Stimulated activated CD4-positive, alpha-beta T cell treated with anti-CD3 and anti-CD28 coated beads, TNF-alpha, amount 100 ng/mL, for 48 hours (primary cell): ENCODE data around the gene KSR1.
"Not testable (repeated sequence)": the region's sequence is repeated elsewhere in the genome, so short reads cannot be mapped to it uniquely, and the experiment has no call there.

ENCODE experiments used
- DNase-seq, 3 donors: peaks; one replicate each; pipeline ENCODE4 v3.0.0-alpha.2; 2020; ENCODE audit warnings: low read depth in 3 of 3

The KSR1 gene

DNA sequence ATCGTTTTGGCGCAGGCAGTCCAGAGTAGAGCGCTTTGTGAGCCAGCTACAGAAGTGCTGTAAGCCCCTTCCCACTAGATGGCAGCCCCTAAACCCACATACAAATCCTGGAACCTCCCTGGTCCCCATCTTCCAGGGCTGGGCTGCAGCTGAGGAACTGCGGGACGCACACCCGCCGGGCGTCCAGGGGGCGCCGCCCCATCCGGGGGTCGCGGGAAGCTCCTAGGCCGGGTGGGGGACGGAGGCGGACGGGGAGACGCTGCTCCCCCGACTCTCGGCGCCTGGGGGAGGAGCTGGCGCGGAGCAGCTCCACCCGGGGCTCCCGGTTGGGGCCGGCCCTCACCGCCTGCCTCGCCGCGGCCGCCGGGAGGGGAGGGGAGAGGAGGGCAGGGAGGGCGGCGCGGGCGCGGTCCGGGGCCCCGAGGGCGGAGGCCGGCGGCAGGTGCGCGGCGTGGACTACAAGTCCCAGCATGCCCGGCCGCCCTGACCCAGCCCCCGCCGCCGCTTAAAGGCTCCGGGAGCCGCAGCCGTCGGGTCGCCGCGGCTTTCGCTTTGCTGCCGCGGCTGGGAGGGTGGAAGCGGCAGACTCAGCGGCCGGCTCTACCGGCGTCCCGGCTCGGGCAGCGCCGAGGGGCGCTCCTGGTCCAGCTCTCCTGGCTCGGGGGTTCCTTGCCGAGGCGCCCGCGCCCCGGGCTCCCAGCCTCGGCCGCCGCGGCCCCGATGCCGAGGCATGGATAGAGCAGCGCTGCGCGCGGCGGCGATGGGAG lies at the start of gene KSR1:
Gene KSR1 (plus strand): TSS at position 535 of the 767 bp plus-strand sequence. CDS start 196 bp downstream, at position 731.
- DNase-seq, result peak; percentile 60 to 80 (median 74)

DNA sequence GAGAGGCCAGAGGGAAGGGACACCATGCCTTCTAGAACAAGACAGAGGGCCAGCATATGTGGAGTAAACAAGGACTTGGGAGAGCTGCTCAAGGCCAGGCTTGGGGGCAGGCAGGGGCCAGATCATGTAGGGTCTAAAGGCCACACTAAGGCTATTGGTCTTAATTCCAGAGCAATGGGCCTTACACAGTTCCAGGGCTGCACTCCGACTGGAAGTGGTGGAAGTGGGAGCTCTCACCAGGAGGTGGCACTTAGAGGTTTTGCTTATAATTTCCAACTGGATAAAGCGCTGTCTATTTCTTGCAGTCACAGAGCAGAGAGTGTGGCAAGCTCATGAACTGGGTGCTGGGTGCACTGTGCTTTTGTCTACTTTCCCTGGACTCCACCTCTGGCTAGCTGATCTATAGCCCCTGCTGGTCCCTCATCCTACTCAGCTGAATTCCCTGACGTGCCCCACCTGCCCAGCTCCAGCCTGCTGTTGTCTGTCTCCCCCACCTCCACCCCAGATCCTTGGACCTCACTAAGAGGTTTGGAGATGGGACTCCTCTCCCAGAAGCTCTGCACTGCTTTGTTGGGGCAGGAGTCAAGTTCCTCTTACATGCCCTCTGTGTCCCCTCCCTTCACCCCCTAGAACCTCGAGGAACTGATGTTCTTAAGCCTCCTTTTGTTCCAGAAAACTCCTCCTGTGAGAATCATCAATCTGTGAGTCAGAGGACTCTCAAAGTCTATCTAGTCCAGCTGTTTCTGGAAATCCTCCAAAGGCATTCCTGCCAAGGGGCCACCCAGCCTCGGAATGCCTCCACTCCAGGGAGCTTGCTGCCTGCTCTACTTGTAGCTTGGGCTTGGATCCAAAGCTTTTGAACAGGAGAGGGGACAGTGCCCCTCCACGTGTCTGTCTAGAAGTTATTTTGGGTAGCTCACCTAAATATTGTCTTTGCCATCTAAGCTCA lies 48.1 kb upstream of the KSR1 start:
- DNase-seq, result no peak

DNA sequence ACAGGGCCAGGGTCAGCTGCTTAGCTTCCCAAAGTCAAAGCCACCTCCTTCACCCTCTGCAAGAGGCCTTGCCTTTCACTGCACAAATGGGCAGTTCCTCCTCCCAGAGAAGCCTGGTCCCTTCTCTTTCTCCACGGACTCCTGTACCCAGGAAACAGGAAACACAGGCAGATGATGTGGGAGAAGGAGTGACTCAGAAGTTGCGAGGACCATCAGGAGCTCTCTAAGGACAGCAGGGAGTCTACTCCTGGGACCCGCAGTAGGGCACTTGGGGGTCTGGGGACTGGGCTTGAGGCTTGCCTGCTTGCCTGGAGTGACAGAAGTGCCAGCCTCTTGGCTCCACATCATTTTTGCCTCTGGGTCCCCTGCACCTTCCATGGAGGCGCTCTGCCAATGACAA lies 47.4 kb upstream of the KSR1 start:
- no peak for DNase-seq

DNA sequence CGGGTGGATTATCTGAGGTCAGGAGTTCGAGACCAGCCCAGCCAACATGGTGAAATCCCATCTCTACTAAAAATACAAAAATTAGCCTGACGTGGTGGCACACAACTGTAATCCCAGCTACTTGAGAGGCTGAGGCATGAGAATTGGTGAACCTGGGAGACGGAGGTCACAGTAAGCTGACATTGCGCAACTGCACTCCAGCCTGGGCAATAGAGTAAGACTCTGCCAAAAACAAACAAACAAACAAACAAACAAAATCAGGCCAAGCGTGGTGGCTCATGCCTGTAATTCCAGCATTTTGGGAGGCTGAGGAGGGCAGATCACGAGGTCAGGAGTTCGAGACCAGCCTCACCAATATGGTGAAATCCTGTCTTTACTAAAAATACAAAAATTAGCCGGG lies 44.1 kb upstream of the KSR1 start:
- DNase-seq, result not testable (repeated sequence)

GRCh38 chr17:27413315-27413714 lies 42.9 kb upstream of the KSR1 start:
- DNase-seq, result no peak

- DNase-seq, result no peak
Measured at GRCh38 chr17:27413792-27414191, 42.5 kb upstream of the KSR1 start.

DNA sequence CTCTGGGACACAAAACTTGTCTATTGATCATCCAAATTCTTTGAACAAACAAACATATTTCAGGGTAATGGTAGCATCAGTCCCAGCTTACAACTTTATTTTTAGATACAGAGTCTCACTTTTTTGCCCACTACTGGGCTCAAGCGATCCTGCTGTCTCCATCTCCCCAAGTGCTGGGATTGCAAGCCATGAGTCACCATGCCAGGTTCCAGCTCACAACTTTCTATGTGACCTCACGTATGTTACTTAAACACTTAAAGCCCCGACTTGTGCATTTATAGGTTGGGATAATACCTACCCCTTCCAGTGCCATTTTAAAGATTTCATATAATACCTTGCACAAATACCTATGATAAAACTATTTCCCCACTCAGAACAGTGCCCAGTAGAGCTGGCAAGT lies 42.0 kb upstream of the KSR1 start:
- no peak for DNase-seq

- no peak for DNase-seq
Measured at GRCh38 chr17:27414694-27415093, 41.6 kb upstream of the KSR1 start.

DNA sequence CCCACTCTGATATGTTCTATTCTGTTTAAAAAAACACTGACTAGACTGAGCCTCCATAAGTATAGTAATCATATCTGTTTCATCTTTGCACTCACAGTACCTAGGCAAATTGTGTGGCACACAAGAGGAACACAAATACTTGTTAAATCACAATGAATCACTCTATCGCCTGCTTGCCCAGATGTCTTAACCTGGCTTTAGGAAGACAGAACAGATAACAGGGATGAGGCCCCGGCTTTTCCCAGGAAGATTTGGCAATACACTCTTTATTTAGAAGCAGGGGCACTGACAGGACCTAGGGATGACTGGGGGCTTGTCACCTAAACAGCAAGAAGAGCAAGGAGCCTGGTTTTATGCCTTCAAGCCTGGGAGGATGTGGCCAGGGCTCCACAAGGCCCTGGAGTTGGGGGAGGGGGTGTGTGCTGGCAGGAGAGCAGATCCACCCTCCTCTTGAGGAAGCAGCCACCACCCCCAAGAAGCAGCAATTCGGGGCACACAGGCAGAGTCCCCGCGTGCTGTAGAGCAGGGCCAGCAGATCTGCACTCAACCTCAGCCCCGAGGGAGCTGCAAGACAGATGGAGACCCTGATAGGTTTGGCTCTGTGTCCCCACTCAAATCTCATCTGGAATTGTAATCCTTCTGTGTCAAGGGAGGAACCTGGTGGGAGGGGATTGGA lies 41.0 kb upstream of the KSR1 start:
- DNase-seq, result no peak

DNA sequence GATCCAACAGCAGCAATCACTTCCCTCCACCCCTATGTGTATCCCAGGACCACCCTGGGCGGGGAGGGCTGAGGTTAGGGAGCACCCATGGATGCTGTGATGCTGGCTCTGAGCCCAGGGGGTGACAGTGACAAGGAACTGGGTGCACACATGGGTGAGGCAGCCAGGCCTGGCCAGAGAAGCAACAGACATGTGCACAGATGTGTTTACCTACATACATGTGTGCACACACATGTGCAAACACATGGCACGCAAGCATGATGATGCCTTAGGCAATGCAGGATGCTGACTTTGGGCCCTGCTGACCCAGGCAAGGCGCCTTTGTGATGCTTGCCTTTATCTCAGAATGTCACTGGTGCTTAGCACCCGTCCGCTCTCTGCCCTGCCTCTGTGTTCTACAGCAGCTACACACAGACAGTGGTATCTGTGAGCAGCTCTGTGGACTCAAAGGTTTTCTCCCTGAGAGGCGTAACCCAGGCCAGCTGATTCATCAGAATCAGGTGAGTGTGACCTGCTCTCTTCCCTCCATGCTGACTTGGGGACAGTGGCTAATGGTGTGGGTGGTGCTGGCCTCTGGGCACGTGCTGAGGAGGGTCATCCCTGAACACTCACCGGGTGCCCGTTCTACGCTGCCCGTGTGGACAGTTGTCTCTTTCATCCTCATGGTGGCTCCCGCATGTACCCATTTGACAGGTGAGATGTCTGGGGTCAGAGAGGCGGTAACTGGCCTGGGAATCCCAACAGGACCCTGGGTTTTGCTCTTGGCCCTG lies 38.5 kb upstream of the KSR1 start:
- DNase-seq, result no peak

DNA sequence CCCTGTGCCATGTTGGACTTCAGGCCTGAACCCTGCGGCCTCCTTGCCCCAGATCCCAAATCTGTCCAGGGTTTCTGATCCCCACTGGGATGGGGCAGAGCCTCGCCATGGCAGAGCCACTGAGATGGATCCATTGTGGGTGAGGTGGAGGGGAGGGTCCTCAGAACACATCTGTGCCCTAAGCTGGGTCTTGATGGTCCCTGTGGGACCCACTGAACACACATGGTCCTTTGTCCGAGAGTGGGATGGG lies 38.0 kb upstream of the KSR1 start:
- DNase-seq, result no peak

DNA sequence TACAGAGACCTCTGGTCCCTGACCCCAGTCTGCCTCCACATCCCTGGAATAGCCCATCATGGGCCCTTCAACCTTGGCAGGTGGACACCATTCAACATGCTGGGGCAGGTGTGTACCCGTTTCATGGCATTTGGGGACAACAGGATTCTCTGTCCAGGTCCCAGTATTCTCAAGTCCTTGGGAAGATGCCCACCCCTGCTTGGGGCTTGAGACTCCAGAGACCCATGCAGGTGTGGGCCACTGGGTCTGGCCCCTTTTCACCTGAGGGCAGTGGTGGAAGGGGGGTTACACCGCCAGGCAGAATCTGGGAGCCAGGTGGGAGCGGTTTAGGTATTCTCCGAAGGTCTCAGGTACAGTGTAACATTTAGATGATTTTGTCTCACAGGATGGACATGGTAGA lies 37.1 kb upstream of the KSR1 start:
- no peak for DNase-seq

GRCh38 chr17:27420211-27420950 lies 35.9 kb upstream of the KSR1 start:
- DNase-seq, result no peak

DNA sequence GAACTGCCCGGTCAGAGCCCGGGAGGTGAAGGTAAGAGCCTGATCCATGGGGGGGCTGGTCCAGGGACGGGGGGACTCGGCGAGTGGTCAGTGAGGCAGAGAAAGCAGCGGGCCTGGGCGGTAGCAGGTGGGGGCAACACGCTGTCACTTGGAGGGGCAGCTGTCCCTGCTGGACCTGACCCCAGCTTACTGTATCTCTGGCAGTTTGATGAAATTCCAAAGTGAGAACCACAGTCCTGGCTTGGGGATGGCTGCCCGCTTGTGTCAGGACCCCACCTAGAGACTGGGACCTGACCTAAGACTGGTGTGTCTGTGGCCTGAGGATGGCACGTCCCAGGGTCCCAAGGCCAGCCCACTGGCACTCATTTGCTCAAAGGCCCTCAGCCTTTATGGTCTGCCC lies 35.1 kb upstream of the KSR1 start:
- DNase-seq, result no peak

DNA sequence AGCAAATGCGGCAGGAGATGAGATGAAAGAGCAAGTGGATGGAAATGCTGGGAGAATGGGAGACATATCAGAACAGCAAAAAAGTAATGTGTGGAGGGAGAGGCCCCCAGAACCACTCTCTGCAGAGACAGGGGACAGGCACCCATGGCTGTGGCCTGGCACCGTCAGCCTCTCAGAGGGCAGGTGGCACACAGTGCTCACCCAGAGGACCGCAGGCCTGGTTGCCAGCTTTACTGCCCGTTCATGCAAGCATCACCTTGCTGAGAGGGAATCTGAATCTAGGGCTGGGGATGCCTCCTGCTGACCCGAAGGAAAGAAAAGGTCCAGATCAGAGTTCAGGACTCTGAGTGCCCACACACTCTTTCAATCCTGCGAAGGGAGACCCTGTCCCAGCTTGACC lies 34.6 kb upstream of the KSR1 start:
- DNase-seq, result not testable (repeated sequence)

DNA sequence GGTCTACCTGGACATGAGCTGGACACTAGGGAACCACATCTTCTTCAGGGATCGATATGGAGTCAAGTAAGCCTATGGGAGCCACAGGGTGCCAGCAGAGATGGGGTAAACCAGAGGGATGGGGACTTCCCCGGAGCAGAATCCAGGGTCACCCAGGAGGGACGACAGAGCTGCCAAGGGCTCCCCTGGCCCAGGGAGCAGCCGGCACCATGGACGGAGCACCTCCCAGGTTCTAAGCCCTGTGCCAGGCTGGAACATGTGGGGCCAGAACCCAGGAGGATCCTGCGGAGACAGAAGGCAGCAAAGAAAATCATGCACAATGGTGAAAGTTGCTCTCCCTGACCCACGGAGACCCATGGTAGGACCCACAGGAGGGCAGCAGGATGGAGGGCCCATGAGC lies 33.6 kb upstream of the KSR1 start:
- no peak for DNase-seq

DNA sequence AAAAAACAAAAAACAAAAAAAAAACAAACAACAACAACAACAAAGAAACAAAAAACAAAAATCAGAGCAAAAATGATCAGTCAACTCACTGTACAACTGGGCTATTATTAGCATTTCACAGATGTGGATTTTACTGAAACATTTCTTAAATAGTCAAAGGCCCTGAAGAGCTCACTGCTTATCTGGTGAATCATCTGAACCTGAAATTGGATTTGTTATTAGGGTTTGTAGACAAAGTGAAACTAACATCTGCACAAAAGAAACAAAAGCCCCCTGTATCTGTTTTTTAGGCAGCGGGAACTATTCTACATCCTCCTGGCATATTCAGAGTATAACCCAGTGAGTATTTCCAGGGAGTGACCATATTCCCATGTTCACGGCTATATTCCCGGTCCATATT lies 32.6 kb upstream of the KSR1 start:
- no peak for DNase-seq

GRCh38 chr17:27424516-27424915 lies 31.7 kb upstream of the KSR1 start:
- DNase-seq, result no peak

DNA sequence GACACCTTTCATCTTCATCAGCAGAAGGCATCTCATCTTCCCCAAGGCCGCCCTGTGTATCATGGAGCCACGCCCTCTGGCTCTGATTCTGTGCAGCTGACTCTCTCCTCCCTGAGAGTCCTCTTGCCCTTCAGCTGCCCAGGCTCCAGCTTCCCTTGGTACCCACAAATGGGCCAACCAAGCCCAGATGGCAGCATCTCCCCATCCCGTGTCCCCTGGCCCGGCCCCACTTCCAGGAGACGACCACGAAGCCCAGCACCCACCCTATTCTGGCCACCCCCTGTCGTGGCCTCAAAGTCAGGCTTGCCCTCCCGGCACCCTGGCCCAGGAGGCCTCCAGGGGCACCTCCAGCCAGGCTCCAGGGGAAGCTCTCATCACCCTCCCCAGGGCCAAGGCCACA lies 31.3 kb upstream of the KSR1 start:
- DNase-seq, result no peak

DNA sequence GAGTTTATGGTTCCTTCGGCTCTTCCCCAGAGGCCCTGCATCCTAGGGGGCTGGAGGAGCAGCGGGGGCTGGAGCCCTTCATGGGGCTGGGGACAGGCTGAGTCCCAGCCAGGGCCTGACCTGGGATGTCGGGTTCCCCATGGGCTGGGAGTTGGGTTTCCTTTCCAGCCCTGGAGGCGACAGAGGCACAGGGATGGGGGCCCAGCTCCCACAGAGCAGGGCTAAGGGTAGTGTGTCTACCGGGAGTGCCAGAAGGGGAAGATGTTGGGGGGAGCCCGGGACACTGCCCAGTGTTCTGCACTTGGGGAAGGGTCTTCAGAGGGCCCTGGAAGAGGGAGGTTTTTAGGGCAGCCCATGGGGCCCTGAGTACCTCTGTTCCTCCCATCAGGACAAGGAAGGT lies 30.7 kb upstream of the KSR1 start:
- not testable (repeated sequence) for DNase-seq

DNA sequence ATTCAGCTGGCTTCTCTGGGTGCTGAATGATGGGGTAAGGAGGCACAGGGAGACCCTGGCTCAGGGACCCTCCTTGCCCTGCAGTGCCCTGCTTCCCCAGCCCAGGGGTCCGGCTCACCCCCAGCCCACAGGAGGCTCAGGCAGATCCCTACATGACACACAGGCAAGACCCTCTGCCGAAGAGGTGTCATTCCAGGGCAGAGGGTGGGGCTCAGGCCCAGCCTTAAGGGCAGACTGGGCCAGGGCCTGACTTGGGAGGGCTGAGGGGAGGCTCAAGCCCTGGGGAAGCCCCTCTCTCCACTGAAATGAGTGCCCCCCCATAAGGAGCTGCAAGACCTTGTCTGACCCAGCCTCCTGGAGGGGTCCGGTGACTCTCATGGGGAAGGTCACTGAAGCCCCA lies 30.3 kb upstream of the KSR1 start:
- no peak for DNase-seq
